Skin of body (tissue), 2 donors: Measurements from ENCODE around the gene SRRM2. TPM values are rescaled to one million over a fixed set of nuclear protein-coding genes. Genes with fewer than 3 reads are reported as not detected.
"Not testable (repeated sequence)": the region's sequence is repeated elsewhere in the genome, so short reads cannot be mapped to it uniquely, and the experiment has no call there.

Source experiments
- DNase-seq: peaks from one replicate; lab custom pipeline; 2025; lab: John Stamatoyannopoulos, UW
- total RNA-seq: library from RNA; depleted of rRNA; stranded (reverse); fragments of >200 nt; gene quantifications from one replicate; pipeline ENCODE4 v1.2.3, GENCODE V29; 2014

Gene SRRM2
- total RNA-seq, 1 donor from 2014 or later = 234 TPM

DNA sequence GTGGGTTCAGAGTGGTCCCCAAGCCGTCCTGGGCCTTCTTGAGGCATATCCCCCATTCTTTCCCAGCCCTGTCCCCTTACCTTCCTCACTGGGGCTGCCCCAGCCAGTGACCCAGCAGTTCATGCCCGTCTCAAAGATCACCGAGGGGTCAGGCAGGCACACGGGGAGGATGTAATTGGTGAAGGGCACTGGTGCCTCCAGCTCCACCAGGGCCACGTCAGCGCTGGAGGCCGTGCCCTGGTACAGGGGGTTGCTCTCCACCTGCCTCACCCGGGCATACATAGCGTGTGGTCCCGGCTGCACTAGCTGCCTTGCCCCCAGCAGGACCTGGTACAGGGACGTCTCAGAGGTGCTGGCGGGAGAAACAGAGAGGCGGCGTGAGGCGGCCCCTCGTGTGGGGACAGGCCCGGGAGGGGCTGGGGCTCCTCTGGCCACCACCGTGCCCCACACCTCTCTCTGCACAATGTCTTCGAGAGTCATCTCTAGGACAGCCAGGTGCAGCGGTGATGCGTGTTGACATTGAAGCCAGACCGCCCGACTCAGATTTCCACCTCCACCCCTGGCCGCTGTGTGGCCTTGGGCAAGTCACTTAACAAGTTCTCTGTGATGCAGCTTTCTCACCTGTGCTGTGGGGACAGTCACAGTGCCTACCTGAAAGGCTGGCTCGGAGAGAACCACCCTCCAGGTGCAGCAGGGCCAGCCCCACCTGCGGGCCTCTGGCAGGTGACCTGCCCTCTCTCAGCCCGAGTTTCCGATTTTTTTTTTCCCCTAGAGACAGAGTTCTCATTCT lies 38.3 kb upstream of the SRRM2 start:
- no peak for DNase-seq

- no peak for DNase-seq
Measured at GRCh38 chr16:2715064-2715463, 37.4 kb upstream of the SRRM2 start.

GRCh38 chr16:2715519-2715918 lies 36.9 kb upstream of the SRRM2 start:
- peak; percentile 33 for DNase-seq

- DNase-seq = no peak
Measured at GRCh38 chr16:2715966-2716885, 36.2 kb upstream of the SRRM2 start.

- DNase-seq = no peak
Measured at GRCh38 chr16:2716948-2717347, 35.5 kb upstream of the SRRM2 start.

DNA sequence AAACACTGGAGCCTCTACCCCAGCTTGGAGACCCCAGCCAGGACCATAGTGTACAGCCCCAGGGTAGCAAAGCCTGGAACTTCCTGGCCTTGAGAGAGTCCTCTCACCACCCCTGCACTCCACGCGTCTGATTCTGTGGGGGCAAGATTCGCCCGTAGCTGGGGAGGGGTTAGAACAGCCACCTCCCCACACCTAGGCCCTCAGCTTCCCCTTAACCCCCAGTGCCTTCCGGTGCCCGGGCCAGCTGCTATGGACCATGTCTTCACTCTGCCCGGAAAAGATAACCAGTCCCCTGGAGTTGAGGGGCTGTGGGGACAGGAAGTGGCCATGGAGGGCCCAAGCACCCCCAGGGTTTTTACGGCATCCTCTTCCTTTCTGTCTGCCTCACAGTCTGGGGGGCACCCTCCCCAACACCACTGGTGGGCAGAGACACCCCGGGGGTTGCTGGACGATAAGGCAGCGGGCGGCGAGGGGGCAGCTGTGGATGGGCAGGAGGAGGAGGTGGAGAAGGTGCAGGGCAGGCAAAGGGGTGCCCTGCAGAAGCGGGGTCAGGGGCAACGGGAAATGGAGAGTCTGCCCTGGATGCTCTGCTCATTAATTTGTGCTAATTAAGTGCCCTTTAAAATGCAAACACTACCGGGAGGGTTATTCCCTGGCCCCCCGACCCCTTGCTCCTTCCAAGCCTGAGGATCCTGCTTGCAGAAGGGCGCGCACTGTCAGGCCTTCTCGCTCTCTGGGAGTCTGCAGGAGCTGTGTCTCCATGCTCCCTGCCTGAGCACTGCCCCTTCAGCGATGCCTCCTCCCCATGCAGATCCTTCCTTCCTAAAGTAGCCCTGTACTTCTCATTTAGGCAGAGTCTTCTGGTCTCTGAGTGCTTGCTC lies 34.8 kb upstream of the SRRM2 start:
- no peak for DNase-seq

DNA sequence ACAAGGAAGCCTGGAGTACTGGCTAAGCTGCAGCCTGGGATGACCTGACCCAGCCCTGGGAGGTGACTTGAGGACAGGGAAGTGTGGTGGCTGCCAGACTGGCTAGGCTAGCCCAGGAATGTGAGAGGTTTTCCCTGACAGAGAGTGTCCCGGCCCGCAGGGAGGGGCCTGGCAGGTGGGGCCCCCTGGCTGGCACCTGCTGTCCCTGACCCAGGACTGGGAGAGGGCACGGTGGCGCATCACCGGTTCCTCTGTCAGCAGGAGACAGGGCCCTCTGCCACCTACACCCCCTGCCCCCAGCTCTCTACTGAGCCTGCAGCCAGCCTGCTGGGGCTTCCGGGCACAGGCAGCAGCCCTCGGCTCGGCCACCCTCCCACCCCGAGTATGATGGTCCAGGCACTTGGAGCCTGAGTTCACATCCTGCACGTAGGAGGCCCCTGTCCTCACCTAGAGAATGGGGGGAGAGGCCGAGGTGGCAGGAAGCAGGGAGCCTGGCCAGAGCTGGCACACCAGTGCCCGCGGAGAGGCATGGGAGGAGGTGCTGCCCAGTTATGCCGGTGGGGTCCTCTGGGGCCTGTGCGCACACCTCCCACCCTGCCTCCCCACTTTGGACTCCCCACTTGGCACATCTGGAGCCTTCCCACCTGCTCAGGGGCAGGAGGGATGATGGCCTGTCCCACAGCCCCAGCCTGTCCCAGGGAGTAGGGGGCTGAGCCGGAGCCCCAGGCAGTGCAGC lies 32.9 kb upstream of the SRRM2 start:
- DNase-seq = no peak

DNA sequence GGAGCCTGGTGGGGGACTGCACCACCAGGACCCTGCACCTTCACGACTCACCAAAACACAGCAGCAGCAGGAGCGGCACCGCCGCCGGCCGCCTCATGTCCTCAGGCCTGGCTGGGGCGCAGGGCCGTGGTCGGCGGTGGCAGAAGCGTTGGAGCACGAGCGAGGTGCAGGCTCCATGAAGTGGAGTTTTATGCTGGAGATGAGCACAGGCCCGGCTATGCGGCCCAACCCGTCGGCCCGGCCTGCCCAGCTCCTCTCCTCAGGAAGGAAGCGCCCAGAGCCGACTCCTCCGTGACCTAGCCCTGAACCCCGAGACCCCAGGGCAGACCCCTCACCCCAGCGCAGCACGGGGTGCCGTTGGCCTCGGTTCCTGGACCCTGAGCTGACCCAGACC lies 32.4 kb upstream of the SRRM2 start, which contains the start of gene PRSS27:
PRSS27 (minus strand) TSS at position 161 of the 394 bp plus-strand sequence; CDS start at position 97, 64 bp downstream.
- no peak for DNase-seq

DNA sequence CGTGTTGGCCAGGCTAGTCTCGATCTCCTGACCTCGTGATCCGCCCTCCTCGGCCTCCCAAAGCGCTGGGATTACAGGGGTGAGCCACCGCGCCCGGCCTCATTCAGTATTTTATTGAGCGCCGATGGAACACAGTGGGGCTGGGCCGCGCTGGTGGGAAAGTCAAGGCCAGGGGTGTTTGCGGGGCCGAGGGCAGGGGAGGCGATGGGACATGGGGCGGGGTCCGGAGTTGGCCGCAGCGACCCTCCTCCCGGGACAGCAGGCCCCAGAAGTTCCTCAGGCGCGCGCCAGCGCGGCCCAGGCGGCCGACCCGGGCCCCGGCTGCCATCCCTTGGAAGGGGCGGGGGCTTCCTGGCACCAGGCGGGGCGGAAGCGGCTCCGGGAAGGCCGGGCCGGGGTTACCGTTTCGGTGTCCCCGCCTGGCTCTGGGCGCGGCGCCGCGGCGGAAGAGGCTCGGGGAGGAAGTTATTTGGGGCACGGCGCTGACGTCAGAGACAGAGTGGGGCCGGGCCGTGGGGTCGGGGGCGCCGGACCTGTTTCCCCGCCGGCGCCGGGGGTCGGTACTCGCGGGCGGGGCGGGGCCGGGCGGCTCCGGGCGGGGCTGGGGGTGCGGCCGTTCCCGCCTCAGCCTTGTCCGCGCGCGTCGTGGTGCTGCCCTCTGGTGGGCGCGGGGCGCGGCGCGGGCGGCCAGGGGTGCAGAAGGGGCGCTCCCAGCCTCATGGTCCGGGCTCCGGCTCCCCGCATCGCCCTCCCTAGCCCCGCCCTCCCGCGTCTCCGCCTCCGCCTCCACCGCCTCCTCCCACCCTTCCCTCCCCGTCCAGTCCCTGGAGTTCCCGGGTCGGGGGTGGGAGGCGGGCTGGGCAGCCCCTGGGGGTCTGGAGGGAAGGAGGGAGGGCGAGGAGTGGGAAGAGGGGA lies 31.5 kb upstream of the SRRM2 start:
- peak; percentile 69 for DNase-seq

DNA sequence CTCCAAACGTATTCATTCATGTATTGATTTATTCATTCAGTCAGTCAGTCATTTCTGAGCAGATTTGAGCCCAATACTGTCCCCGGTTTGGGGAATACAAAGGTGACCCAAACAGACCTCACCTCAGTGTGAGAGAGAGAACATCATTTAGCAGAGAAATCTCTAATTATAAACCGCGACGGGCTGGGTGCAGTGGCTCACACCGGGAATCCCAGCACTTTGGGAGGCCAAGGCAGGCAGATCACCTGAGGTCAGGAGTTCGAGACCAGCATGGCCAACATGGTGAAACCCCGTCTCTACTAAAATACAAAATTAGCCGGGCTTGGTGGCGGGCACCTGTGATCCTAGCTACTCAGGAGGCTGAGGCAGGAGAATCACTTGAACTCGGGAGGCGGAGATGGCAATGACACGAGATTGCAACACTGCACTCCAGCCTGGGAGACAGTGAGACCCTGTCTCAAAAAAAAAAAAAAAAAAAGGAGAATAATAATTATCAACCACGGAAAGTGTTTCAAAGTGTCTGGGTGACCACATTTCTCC lies 30.7 kb upstream of the SRRM2 start:
- DNase-seq = not testable (repeated sequence)

DNA sequence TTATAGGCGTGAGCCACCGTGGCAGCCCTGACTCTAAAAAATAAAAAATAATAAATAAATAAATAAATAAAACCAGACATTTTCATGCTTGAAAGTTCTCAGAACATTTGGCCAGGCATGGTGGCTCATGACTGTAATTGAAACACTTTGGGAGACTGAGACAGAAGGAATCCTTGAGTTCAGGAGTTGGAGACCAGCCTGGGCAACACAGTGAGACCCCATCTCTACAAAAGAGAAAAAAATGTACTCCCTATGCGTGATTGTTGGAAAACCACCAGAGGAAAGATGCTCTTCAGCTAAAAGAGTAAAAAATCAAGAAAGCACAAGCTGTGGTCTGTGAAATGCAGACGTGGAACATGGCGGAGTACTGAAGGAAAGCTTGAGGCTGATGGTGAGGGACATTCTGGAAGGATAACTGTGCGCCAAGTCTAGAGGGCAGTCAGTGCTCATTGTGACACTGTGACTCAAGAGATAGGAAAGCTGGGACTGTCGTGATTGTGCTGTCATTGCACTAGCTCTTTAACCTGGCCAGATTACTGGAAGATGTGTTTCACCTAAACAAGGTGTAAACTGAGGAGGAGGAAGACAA lies 28.3 kb upstream of the SRRM2 start:
- DNase-seq = no peak

DNA sequence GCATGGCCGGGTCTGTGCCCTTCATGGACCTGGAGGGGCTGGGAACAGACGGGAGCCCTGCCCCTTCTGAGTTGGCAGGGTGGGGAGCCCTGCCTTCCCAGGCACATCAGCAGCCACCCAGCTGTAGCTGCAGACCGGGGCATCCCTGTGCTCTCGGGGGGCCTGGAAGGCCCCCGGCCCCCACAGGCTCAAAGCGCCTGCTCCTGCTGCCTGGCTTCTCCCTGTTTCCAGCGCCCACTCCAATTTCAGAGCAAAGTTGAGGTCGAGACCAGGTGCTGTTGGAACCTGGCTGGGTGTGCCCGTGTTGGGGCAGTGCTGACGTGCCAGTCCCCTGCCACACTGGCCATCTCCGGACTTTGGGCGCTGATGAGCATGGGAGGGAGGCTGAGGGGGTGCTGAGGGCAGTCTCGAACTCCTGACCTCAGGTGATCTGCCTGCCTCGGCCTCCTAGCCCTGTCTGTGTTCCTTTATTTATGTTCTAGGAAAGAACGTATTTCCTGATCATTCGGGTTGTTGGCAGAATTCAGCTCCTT lies 27.6 kb upstream of the SRRM2 start:
- DNase-seq = no peak

DNA sequence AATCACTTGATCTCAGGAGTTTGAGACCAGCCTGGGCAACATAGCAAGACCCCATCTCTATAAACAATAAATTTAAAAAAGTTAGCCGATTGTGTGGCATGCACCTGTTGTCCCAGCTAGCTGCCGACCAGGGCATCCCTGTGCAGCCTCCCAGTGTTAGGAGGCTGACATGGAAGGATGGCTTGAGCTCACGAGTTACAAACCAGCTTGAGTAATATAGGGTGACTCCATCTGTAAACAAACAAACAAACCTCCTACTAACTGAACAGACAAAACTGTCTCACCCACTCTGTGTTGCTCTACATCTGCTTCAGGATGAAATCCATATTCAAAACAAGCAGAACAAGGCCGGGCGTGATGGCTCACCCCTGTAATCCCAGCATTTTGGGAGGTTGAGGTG lies 25.5 kb upstream of the SRRM2 start:
- no peak for DNase-seq

GRCh38 chr16:2728034-2728433 lies 24.4 kb upstream of the SRRM2 start:
- DNase-seq = no peak

DNA sequence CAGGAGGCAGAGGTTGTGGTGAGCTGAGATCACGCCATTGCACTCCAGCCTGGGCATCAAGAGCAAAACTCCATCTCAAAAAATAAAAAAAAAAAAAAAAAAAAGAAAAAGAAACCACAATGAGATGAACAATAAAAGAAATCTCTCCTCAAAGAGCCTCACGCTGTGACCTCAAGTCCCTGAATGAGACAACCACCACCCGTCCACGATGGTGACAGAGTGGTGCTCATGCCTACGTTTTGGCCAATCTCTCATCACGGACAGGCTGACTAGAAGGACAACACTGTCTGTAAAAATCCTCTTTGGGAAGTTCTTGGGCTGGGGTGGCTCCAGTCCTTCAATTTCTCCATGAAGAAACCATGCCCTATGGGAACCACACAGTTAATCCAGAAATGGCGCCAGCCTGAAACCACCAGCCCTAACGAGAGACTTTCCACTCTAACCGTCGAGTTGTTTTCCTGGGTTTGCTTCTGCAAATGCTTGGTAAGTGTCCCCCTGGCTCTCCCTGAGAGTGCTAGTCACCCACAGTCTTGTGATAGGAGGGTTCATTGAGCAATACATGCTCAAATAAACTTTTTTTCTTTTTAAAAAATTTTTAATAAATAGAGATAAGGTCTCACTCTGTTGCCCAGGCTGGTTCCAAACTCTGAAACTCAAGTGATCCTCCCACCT lies 17.5 kb upstream of the SRRM2 start:
- no peak for DNase-seq

GRCh38 chr16:2736476-2737237 lies 15.8 kb upstream of the SRRM2 start:
- DNase-seq = no peak

DNA sequence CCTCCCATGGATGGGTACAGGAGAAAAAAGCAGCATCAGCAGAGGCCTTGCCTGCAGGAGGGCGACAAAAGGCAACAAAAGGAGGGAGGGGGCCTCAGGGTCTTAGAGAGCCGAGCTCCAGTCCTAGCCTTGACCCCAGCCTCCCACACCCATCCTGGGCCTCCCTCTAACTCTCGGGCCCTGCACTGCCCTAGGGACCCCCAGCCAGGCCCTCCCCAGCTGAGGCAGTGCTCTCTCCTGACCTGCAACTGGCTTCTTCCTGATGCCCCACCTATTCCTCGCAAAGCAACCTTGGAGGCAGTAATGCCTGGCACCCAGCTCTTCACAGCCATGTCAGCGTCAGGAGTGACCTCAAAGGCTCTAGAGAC lies 15.2 kb upstream of the SRRM2 start:
- no peak for DNase-seq
